DMS79 (cell line): ENCODE data around the gene CD244.
"Not testable (repeated sequence)": the region's sequence is repeated elsewhere in the genome, so short reads cannot be mapped to it uniquely, and the experiment has no call there.

ENCODE experiments used
- DNase-seq: peaks from one replicate; lab custom pipeline; 2025; lab: John Stamatoyannopoulos, UW

Gene CD244, protein sequence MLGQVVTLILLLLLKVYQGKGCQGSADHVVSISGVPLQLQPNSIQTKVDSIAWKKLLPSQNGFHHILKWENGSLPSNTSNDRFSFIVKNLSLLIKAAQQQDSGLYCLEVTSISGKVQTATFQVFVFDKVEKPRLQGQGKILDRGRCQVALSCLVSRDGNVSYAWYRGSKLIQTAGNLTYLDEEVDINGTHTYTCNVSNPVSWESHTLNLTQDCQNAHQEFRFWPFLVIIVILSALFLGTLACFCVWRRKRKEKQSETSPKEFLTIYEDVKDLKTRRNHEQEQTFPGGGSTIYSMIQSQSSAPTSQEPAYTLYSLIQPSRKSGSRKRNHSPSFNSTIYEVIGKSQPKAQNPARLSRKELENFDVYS

DNA sequence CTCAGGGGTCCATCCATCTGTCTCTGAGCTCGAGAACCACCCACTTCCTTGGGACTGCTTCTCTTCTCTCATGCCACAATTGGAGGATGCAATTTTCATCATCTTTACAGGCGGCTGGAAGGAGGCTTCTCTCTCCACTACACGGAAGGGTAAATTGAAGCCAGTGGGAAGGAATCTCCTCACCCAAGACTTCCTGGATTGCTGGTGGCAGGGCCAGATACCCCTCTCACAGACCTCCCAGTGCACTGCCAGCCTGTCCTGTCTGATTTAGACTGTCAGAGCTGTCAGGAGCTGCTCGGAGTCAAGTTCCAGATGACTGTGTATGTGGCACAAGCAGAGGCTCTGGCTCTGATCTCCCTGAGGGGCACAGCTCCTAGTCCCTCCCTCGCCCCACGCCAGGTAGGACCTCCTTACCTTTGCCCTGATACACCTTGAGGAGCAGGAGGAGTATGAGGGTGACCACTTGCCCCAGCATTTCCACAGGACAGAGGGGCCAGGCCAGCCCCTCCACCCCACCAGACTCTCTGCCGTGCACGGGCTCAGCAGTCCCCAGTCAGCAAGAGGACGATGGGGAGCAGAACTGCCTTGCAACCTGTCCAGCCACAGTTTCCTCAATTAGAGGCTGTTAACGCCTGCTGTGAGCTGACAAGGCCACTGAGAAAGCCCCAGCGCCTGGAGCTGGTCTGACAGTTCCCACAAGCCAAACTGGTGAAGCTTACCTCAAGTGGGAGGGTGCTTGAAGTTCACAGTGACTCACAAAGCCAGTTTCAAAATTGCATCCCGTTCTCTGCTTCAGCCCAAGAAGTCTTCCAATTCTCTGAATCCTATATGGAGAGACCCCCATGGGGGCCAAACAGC is at the start of gene CD244:
Gene CD244 (minus strand): TSS at position 685 of the 858 bp plus-strand sequence. CDS start 210 bp downstream, at position 475.
- no peak for DNase-seq

DNA sequence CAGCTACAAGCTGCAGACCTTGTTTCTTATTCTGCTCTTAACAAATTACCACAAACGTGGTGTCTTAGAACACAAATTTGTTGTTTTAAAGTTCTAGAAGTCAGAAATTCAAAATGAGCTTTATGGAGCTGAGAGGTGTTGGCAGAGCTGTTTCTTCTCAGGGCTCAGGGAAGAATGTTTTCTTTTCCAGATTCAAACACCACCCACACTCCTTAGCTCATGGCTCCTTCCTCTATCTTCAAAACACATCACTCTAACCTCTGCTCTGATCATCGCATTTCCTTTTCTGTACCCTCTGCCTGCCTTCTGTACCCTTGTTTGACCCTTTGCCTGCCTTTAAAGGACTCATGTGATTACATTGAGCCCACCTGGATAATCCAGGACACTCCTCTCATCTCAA is 49.2 kb upstream of the CD244 start:
- no peak for DNase-seq

DNA sequence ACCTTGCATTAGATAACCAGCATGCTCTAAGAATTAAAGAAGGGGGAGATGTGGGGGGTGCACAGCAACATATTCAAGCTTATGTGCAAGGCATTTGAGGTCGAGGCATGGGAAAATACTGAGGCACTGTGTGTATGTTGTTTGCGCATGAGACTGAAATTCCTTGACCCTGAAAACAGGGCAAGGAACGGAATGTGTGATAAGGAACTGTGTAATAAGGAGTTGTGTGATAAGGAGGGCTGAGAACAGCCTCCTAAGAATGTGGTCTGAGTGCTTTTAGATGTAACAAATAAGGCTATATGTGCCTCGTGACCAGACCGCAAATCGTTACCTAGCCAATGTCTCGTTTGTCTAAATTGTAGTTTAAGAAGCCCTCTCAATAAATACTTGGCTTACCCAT is 48.8 kb upstream of the CD244 start:
- no peak for DNase-seq

DNA sequence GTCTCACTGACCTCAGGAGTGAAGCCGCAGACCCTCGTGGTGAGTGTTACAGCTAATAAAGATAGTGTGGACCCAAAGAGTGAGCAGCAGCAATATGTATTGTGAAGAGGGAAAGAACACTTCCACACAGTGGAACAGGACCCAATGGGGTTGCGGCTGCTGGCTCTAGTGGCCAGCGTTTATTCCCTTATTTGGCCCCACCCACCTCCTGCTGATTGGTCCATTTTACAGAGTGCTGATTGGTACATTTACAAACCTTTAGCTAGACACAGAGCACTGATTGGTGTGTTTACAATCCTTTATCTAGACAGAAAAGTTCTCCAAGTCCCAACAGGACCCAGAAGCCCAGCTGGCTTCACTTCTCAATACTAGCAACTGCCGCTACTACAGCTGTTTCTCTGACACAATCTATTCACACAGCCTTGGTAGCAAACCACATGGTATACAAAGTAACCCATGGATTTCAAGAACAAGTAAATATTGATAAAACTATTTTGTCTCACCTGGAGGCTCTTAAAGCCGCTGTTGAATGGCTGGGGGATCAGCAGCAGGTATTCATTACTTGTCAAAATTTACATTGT is 47.6 kb upstream of the CD244 start:
- no peak for DNase-seq

DNA sequence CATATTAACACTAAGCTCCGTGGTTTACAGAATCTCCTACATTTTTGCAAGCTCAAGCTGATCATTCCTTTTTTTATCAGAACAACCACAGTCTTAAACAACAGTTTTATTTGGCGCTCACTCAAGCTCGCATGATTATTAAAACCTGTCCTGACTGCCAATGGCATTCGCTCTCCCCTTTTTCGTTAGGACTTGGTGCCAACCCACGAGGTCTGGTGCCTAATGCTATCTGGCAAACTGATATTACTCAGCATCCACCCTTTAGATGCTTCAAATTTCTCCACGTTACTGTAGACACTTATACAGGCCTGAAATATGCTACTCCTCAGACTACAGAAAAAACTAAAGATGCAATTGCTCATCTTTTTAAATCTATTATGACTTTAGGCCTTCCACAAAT is 45.3 kb upstream of the CD244 start:
- no peak for DNase-seq

DNA sequence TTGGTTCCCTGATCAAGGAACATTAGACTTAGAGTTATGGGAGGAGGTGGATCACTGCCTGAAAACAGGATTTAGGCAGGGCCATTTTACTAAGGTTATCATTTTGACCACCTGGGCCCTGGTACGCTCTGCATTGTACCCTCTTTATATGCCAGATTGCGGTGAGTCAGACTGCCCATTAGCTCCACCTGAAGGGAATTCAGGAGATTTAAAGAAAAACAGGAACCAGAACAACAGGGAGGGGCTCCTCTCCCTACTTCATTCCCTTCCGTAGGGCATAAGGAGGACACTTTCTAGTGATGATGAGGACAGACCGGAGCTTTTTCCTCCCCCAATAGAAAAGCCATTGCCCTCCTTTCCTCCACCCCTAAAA is 42.9 kb upstream of the CD244 start:
- DNase-seq, result no peak

DNA sequence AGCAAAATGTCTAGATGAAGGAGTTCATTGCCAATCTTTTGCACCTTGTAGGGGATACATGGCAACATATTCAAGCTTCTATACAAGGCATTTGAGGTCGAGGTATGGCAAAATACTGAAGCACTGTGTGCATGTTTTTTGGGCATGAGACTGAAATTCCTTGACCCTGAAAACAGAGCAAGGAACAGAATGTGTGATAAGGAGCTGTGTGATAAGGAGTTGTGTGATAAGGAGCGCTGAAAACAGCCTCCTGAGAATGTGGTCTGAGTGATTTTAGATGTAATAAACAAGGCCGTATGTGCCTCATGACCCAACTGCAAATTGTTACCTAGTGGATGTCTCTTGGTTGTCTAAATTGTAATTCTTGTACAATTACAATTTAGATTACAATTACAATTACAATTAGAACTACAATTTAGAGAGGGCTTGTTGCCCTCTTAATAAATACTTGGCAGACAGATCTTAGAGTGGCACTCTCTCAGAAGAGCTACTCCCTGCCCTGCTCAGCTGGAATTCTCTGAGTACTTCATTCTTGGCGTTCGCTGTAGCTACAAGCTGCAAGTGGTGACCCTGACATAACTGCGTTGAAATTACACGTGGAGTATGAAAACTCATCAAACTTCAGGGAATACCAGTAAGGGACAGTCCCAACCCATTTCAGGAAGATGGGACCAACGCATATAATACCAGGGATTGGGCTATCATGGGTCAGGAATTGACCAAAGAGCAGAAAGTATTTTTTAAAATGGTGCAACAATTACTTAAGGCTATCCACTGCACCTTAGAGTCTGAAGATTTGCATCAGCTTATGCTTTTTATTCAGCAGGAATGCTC is 42.3 kb upstream of the CD244 start:
- DNase-seq, result no peak

DNA sequence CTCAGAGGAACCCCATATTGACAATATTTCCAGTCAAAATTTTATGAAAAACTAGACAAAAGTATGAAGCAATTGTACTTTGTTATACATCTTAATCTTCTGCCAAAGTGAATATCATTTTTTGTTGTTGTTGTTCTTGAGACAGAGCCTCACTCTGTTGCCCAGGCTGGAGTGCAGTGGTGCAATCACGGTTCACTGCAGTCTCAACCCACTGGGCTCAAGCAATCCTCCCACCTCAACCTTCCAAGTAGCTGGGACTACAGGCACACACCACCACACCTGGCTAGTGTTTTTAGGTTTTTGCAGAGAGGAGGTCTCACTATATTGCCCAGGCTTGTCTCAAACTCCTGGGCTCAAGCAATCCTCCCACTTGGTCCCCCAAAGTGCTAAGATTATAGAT is 39.6 kb upstream of the CD244 start:
- DNase-seq, result not testable (repeated sequence)

DNA sequence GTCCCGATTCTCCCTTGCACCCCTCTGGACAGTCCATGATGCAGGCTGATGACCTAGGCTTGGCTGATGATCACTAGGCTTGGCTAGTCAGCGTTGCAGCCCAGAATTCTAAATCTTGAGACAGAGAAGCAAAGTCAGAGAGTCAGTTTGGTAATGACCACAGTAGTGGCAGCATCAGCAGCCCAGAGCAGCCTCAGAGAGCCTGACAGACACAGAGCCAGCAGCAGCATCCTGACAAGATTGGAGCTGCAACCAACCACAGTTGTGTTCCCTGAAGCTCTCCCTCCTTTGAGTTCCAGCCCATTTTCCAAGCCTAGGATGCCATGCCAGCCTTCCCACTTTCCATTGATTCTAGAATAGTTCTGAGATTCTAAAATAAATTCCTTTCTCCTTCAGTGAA is 39.1 kb upstream of the CD244 start:
- no peak for DNase-seq

DNA sequence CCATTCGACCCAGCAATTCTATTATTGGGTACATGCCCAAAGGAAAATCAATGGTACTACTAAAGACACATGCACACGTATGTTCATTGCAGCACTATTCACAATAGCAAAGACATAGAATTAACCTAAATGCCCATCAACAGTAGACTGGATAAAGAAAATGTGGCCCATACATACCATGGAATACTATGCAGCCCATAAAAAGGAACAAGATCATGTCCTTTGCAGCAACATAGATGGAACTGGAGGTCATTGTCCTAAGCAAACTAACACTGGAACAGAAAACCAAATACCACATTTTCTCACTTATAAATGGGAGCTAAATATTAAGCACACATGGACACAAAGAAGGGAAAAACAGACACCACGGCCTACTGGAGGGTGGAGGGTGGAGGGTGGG is 38.0 kb upstream of the CD244 start:
- not testable (repeated sequence) for DNase-seq

DNA sequence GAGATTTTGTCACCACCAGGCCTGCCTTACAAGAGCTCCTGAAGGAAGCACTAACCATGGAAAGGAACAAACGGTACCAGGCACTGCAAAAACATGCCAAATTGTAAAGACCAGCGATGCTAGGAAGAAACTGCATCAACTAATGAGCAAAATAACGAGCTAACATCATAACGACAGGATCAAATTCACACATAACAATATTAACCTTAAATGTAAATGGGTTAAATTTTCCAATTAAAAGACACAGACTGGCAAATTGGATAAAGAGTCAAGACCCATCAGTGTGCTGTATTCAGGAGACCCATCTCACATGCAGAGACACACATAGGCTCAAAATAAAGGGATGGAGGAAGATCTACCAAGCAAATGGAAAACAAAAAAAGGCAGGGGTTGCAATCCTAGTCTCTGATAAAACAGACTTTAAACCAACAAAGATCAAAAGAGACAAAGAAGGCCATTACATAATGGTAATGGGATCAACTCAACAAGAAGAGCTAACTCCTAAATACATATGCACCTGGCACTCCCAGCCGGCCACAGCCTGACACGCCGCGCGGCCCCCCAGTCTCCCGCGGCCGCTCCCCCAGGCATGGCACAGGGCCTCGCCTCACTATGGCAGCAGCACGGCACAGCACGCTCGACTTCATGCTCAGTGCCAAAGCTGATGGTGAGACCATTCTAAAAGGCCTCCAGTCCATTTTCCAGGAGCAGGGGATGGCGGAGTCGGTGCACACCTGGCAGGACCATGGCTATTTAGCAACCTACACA is 31.9 kb upstream of the CD244 start:
- not testable (repeated sequence) for DNase-seq

DNA sequence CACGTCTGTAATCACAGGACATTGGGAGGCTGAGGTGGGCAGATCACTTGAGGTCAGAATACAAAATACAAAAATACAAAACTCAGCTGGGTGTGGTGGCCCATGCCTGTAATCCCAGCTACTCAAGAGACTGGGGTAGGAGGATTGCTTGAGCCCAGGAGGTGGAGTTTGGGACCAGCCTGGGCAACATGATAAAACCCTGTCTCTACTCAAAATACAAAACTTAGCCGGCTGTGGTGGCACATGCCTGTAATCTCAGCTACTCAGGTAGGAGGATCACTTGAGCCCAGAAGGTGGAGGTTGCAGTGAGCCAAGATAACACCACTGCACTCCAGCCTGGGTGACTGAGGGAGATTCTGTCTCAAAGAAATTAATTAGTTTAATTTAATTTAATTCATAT is 28.8 kb upstream of the CD244 start:
- no peak for DNase-seq

DNA sequence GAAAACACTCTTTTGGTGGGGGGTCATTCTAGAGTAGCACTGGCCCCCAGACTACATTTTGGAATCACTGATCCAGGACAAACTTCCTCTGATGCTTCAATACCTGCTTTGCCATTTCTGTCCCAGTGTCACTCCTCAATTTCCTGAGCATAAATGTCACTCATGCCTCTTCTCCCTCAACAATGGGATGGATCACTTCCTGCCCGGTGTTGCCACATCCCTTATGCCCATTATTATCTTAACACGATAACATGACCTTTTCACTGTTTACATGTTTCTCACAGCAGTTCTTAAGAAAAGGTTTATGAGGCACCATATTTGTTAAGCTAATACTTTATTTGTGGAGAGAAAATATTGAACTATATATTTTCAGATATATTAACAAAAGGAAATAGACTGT is 26.2 kb upstream of the CD244 start:
- no peak for DNase-seq

DNA sequence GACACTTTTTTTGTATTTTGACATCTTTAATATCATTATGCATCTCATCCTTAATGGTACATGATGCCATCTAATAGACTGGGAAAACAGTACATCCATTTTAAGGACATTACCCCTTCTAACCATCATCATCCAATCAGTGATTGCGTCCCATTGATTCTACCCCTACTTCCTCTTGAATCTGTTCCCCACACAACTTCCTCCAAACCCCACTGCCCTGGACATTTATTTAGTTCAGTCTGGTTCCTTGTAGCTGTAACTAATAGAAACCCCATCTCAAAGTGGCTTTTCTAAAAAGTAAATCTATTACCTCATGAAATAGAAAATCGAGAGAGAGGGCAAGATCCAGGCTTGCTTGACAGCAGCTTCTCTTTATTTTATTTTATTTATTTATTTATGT is 24.4 kb upstream of the CD244 start:
- no peak for DNase-seq

DNA sequence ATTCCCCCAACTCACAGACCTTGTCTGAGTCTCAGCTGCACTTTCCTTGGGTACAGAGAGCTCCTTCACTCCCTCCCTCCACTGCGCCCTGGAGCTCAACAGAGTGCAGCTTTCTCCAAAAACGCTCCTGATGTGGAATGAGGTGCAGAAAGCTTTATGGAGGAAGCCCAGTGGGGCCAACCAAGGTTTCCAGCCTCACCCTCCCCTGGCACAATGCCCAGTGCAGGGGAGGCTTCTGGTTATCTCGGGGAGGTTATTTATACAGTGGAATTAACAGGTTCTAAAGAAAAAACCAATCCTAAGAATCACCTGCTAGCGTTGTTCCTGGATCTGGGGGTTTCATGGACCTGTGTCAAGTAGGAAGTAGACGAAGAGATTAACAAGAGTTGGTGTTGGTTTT is 22.4 kb upstream of the CD244 start, which contains the start of gene ITLN1:
Gene ITLN1 (minus strand): TSS at position 139 of the 400 bp plus-strand sequence. CDS start 303 bp downstream, outside the sequence.
- DNase-seq, result no peak

DNA sequence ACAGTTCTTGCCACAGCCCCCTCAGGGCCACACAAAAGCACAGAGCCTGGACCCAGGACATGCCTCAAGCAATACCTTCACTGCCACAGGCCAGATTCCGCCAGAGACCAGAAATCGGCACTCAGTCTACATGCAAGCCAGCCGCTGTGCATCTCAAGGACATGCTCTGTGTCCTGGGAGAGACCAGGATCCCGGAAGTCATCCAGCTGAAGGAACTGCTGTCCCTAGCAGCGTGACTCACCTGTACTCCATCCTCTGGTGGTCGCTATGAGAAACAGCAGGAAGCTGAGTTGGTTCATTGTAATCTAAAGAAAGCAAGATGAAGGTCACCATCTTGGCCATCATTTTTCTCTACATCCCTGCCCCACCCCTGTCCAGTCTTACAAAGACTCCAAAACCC is 21.9 kb upstream of the CD244 start:
- no peak for DNase-seq

DNA sequence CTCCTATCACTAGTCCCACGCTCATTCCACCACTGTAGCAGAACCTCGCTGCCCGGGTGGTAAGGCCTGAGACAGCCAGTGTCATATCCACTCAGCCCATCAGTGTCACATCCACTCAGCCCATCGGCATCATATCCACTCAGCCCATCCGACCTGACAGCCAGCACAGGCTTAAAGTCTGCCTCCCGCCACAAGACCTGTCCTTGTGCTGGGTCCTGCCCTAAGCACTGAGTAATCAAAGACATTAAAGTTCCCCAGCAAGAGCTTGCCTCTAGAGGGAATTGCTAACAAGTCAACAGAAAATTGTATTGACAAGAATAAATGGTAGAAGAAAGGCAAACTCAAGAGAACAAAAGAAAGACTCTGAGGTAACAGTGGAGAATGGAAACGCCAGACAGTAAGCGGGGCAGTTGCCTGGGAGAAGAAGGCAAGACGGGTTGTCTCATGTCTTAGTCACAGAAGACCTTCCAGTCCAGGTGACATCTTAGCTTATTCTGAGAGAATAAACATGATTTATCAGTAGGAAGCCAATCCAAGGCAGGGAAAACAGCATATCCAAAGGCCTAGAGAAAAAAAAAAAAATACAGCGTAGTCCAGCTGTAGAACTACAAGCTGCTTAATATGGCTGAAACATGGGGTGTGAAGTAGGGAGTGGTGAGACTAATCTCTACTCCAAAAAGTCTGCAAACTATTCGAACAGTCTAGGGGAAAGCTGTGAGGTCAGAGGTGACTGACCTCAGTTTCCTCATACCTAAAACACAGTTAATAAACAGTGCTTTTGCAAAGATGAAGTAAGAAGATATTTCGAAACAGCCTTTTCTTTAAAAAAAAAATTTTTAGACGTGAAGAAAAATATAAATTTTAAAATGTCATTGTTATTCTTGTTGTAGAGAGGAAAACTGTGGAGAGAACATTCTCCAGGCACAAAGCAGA is 21.2 kb upstream of the CD244 start:
- no peak for DNase-seq

DNA sequence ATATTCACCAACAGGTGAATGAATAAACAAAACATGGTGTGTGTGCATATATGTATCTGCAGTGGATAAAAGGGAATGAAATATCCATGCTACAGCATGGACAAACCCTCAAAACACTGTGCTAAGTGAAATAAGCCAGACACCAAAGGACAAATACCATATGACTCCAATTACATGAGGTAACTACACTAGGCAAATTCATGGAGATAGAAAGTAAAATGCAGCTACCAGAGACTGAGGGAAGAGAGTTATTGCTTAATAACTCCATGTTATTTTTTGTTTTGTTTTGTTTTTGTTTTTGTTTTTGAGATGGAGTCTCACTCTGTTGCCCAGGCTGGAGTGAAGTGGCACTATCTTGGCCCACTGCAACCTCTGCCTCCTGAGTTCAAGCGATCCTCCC is 19.9 kb upstream of the CD244 start:
- DNase-seq, result no peak

DNA sequence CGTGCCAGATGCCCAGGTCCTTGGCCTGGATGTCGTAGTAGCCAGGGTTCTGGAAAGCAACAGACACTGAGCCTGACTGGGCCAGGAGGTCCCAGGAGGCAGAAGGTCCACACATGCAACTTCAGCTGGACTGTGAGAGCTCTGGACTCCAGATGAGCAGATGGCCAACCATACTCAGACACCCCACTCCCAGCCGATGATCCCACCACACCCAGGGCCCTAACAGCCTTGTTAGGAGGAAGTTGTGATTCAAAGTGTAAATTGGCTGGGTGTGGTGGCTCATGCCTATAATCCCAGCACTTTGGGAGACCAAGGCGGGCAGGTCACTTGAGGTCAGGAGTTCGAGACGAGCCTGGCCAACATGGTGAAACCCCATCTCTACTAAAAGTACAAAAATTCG is 18.6 kb upstream of the CD244 start:
- not testable (repeated sequence) for DNase-seq

DNA sequence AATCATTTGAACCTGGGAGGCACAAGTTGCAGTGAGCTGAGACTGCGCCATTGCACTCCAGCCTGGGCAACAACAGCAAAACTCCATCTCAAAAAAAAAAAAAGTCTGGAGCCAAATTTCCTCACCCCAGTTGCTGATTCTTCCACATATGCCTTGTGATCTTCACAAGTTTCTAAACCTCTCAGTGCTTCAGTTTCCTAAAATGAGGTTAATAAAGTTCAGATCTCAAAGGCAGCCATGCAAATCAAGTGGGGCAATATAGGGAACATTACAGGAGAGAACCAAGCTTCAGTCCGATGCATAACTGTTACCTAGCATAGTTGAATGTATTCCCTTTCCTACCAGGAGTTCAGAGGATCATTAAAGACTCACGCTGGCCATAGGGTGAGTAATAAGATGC is 17.5 kb upstream of the CD244 start:
- no peak for DNase-seq
